SHP77 treated with DMSO at 0.1 percent for 48 hours (cell line): ENCODE results near the gene DBX2.
"Not testable (repeated sequence)": the region's sequence is repeated elsewhere in the genome, so short reads cannot be mapped to it uniquely, and the experiment has no call there.

Experiments used
- DNase-seq: peaks from one replicate; lab custom pipeline; 2025; lab: John Stamatoyannopoulos, UW

DBX2 gene

GRCh38 chr12:45050751-45051571, at the start of gene DBX2:
Gene DBX2 (minus strand): TSS chr12:45051099. CDS start chr12:45050927, 172 bp downstream.
- no peak for DNase-seq

DNA sequence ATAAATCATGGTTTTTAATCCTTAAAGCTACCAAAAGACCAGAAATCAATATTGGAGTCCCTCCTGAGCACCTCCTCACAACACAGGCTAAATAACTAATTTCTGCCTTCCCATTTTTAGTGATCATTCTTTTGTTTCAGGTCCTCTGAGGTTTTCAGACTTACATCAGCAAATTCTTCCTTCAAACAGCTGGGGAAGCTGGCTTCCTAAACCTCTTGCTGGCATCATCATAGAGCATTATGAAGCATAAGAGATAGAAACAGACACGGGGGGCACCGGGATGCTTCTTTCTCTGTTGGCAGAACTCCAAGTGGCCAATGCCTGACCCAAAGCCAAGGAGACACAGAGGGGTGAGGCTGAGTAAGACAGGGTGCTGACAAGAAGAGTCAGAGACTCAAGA, 47.9 kb upstream of the DBX2 start:
- no peak for DNase-seq

- DNase-seq = not testable (repeated sequence)
Measured at GRCh38 chr12:45095417-45095816, 44.5 kb upstream of the DBX2 start.

DNA sequence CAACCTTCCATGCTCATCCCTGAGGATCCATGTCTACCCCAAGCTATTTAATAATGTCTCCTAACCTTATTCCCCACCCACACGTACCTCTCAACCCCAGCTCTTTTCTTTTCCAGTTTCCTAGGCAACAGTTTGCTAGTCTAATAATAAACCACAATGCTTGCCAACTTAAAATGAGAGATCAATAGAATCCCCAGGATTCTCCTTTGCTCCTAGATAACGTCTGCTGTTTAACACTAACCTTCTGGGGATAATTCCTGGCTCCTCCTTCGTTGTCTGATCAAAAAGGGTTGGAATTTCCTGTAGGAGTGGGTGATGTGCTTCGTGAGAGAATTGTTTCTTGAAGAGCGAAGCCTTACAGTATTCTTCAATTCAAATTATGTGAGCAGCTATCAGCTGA, 42.2 kb upstream of the DBX2 start:
- DNase-seq = no peak

GRCh38 chr12:45089411-45090075, 38.6 kb upstream of the DBX2 start:
- DNase-seq = no peak

DNA sequence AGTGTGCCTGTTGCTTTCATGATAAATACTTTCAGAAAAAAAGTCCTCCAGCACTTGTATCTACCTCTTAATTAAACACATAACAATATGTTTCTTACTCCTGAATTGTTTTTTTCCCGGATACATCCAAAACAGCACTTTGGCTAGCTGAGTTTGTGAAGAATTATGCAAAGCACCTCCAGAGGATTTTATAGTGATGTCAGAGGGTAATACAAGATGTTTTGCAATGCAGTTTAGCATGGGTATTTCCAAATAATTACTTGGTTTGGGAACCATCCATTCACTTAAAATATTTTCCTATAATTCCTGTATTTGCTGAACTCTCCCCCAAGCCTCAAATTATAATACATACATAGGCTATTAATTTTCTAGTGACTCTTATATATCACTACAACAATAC, 37.7 kb upstream of the DBX2 start:
- DNase-seq = no peak

DNA sequence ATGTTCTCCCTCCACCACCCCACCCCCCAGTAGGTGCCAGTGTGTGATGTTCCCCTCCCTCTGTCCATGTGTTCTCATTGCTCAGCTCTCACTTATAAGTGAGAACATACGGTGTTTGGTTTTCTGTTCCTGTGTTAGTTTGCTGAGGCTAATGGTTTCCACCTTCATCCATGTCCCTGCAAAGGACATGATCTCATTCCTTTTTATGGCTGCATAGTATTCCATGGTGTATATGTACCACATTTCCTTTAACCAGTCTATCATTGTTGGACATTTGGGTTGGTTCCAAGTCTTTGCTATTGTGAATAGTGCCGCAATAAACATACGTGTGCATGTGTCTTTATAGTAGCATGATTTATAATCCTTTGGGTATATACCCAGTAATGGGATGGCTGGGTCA, 33.3 kb upstream of the DBX2 start:
- DNase-seq = not testable (repeated sequence)

DNA sequence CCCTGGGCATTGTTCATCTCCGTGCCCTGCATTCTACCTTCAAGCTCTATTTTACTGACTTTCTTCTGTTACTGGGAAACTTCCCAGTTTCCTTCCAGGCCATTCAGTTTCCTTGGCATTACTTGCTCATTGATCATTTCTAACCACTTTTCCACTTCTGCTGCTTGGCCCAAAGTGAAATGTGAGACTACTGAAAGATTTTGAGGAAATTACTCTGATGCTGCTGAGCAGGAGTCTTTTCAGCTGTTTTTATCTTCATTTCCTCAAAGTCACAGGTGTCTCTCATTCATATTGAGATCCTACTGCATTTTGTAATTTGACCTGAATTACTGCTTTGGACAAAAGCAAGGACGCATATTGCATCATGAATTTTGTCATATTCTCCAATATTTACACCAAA, 26.4 kb upstream of the DBX2 start:
- no peak for DNase-seq

GRCh38 chr12:45076417-45077026, 25.6 kb upstream of the DBX2 start:
- DNase-seq = no peak

- no peak for DNase-seq
Measured at GRCh38 chr12:45075587-45076282, 24.8 kb upstream of the DBX2 start.

DNA sequence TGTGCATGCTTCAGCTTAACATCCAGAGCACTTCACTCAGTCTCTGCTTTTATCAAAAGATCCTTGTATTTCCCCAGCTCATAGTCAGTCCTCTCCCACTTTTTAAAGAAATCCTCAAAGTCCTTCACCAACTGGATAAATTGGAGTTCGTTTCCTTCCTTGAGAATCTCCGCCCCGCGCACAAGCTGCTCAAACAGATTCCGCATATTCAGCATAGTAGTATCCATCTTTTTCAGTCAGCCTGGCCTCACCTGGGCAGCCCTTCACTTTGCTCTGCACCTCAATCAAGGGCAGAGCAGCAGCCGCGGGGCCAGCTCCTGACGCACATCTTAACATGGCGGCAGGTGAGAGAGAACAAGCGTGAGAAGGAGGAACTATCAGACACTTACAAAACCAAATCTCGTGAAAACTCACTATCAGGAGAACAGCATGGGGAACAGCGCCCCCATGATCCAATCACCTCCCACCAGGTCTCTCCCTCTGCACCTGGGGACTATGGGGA, 14.3 kb upstream of the DBX2 start:
- DNase-seq = no peak

DNA sequence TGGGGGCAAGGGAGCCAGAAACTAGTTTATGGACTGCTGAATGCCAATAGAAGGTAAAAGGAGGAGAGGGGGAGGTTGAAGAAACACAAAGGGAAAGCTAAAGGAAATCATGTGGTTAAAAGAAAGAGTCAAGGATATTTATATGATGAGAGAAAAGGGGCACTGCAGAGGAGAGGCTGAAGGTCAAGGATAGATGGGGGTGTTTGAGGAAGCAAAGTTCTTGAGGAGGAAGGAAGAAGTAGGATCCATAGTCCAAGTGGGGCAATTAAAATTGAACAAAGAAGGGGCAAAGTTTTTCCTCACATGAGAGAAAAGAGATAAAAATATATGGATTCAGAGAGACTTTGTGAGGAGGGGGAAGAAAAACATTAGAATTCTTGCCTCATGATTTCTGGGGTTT, 10.1 kb upstream of the DBX2 start:
- no peak for DNase-seq

GRCh38 chr12:45051572-45052125, 750 bp upstream of the DBX2 start:
- DNase-seq = no peak

DNA sequence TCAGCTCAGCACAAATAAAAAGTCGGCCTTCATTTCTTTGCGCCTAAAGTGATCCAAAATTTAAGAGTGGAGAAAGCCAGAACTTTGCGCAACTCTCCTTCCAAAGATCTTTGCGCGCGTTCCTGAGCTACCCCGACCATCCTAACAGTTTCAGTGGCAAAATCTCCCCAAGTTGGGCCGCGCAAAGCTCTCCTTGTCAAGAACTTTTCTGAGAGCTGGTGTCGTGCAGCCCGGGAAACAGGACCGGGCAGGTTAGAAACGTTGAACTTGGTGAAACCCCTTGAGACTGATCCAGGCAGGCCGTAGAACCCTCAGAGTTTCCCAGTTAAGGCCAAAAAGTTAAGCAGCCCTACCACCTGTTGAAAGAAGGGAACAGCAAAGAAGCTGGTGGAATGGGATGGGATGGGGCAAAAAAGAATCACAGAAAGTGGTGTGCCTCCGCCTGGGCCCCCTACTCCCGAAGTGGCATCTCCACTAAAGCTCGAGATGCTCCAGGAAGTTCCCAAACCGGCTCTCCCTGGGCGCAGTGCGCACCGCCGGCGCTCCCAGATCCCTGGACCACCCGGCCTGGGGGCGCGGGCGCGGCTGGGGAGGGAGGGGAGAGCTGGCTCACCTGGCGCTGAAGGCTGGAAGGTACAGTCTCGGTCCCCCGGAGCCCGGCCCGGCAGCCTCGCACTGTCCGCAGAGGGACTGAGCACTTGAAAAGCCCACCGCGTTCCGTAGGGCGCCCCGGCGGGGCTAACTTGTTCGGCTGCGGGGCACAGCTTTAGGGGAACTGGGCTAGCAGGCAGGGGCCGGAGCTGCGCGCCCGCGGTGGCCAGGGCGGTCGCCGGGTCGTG, 768 bp downstream of the DBX2 start:
- DNase-seq = no peak

- DNase-seq = no peak
Measured at GRCh38 chr12:45042599-45042998, 8.3 kb downstream of the DBX2 start.

- DNase-seq = no peak
Measured at GRCh38 chr12:45040977-45041376, 9.9 kb downstream of the DBX2 start.

DNA sequence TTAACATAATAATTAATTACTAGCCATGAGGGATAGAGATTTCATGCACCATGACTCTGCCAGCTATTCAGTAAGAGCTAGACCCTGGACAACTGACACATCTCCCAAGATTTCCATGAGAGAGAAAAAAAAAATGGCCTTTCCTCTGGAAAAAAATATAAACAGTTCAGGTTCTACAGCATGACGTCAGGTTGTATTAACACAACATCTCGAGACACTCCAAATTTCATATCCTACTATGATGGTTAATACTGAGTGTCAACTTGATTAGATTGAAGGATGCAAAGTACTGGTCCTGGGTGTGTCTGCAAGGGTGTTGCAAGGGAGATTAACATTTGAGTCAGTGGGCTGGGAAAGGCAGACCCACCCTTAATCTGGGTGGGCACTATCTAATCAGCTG, 11.1 kb downstream of the DBX2 start:
- DNase-seq = no peak

GRCh38 chr12:45034861-45035265, 16.0 kb downstream of the DBX2 start:
- no peak for DNase-seq

DNA sequence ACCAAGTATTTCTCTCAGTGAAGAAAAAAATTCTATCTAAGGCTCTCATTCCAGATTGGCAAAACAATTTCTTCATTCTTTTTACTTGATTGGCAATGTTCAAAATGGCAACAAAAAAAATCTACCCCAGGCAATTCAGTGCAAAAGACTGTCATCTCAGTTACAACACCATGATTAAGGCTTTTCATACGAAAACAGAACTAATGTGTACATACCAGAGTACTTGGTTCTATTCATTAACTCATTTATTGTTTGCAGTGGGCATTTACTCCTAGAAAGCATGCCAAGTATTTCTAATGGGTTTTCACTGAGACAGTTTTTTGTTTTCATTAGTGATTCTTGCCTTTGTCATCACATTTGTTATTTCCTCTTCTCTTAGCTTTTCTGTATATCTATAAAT, 33.0 kb downstream of the DBX2 start:
- DNase-seq = no peak

DNA sequence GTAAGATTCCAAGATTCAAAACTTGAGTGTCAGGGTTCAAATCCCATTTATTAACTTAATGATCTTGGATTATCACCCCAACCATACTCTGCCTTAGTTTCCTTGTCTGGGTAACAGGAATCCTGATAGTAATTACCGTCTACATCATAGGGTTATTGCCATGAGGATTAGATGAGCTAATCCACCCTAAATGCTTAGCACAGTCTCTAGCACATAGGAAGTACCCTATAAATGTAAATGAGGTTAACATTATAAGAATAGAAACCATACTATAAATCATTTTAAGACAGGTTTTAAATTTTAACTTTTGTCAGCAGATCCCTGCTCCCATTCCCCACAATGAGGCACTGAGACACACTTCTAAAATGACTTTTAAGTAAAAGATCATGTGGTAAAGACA, 36.5 kb downstream of the DBX2 start:
- DNase-seq = no peak

DNA sequence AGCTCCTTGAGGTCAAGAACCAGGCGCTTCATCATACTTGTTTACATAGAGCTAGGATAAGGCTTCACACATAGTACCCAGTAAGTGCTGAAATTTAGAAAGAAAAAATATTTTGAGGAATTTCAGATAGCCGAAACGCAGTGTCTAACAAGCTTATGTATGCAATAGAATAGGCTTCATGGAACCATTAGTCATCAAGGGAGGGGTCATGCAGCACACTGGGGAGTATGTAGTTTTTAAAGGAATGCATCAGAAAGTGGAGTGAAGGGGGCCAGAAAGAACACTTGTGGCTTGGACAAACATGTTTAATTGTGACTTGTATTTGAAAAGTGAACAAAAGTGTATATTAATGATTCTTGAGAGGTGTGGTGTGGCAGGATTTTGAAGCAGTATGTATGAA, 38.1 kb downstream of the DBX2 start:
- no peak for DNase-seq
